HG03457 (cell line): Measurements from ENCODE around the gene APOO.
"Not testable (repeated sequence)": the region's sequence is repeated elsewhere in the genome, so short reads cannot be mapped to it uniquely, and the experiment has no call there.

ENCODE experiments used
- ATAC-seq: cut with Tn5 transposase; IDR thresholded peaks from one replicate; pipeline ENCODE4 v1.9.1; 2021; ENCODE audit warnings: moderate number of reproducible peaks; ENCODE audit not compliant: unreplicated experiment

APOO gene

DNA sequence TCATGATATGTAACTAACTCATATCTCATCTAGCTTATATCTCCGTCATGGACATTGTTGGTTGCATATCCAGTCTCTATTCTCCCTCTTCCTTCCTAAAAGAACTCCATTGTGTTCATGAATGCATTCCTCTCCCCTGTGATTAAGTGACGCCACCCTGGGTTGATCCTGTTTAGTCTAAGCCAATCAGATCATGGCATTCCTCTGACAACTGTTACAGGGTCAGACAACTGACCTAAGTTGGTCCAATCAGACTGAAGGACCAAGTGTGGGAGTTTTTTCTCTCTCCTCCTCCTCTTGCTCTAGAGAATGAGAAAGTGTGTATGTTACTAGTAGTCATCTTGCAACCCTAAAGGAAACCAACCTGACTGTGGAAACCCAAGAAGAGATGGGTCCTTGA is 3.6 kb downstream of the APOO start:
- ATAC-seq: no peak

DNA sequence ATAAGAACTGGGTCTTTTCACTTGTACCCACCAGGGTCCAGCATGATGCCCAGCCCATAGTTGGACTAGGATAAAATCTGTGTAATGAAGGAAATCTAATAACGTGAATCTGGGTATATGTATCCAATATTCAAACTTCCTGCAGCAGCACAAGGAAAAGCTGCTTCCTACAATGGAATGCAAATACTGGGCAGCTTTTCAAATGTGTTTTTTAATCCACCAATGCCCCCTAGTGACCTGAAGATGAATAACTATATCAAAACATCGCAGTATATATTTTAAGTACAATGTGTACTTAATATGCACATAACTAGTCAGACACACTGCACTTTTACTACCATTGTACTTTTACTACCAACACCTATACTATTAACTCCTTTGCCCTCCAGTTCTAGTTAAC is 5.3 kb downstream of the APOO start:
- no peak for ATAC-seq

DNA sequence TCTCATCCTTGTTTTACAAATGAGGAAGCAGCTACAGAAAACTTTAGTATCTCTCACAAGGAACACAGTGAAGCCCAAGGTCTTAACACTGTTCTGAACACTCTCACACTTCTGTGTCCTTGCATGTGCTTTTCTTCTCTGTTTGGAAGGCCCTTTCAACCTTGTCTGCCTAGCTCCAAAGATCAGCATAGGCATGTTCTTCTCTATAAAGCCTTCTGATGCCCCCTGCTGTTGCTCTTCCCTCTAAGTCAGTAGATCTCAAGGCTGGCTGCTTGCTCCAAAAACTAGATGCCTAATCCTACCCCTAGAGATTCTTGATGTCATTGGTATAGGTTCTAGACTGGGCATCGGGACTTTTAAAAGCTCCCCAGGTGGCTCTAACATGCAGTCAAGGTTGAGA is 5.9 kb downstream of the APOO start:
- no peak for ATAC-seq

DNA sequence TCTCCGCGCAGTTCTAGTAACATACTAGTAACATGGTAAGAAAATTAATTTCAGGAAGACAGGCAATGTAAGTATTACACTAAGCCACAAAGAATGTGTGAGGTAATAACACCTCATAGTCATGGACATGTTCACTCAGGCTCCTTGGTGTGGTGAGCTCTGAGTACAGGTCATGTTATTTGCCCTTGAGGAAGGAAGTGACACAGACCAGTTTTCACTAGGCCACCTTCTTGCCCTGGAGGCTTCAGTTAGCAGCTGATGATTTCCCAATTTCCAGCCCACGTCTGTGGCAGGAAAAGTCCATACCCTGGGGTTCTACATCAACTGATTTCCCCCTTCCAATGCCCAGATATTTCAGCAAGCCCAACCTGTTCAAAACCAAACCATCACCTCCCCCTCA is 6.7 kb downstream of the APOO start:
- no peak for ATAC-seq

DNA sequence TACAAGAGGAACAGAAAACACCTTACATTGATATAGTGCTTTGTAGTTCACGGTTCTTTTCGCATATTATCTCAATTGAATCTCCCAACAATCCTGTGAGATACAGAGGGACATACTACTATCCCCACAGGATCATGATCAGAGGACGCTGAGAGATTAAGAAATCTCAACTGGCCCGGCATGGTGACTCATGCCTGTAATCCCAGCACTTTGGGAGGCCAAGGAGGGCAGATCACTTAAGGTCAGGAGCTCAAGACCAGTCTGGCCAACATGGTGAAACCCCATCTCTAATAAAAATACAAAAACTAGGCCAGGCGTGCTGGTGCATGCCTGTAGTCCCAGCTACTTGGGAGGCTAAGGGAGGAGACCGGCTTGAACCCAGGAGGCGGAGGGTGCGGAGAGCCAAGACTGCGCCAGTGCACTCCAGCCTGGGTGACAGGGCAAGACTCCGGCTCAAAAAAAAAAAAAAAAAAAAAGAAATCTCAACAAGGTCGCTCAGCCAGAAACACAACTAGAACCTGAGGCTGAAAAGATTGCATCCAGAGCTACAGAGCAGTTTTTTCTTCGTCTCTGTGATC is 7.4 kb downstream of the APOO start:
- no peak for ATAC-seq

DNA sequence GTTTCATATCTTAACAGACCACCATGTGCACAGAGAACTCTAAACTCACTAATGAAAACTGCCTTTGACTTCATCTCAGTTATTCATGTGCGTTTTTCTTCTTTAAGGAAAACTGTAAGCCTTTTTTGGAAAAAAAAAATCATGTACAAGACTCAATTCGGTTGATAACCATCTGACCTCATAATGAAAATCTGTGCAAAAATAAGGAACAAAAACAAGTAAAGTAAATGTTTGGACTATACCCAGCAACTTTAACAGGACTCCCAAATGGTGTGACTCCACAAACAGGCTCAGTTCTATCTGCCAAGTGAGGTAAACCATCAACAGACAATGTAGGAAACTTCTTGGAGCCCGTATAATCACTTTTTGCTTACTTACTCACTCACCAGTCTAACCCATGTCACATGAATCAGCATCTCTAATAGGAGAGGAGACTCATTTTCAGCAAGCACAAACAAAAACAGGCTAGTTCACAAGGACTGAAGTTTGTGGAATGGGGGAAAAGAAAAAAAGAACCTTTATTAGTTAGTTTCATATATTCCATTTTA is 9.3 kb downstream of the APOO start:
- ATAC-seq: no peak

DNA sequence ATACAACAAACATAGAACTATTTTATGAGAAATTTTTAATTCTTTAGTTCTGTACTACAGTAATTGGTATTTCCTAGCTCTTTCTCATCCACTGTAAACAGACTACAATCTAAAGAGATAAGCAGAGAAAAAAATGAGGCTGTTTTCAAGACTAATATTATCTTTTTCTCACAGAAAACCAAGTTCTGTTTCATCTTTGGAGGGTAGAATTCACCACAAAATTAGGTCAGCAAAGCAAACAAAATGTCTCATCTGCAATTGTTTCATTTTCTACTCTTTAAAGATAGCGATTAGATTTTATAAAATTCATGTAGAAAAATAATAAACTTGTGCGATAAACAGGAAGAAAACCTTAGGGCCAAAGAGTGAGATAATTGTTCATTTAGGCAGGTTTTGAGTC is 10.8 kb downstream of the APOO start:
- no peak for ATAC-seq

DNA sequence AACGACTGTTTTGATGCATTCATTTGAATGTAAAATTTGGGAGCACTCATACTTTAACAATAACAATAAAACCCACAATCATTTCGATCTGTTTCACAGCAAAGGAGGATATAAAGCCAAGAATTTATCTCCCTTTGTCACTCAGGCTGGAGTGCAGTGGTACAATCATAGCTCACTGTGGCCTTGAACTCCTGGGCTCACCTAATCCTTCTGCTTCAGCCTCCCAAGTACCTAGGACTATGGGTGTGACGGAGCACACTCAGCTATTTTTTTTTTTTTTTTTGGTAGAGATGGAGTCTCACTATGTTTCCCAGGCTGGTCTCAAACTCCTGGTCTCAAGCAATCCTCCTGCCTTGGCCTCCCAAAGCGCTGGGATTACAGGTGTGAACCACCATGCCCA is 11.2 kb downstream of the APOO start:
- ATAC-seq: not testable (repeated sequence)

DNA sequence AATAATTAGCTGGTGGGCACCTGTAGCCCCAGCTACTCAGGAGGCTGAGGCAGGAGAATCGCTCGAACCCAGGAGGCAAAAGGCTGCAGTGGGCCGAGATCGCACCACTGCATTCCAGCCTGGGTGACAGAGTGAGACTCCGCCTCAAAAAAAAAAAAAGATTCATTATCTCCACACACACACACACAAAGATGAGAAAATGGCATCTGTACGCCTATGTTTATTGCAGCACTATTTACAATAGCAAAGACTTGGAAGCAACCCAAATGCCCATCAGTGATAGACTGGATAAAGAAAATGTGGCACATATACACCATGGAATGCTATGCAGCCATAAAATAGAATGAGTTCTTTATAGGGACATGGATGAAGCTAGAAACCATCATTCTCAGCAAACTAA is 12.7 kb downstream of the APOO start:
- ATAC-seq: not testable (repeated sequence)

DNA sequence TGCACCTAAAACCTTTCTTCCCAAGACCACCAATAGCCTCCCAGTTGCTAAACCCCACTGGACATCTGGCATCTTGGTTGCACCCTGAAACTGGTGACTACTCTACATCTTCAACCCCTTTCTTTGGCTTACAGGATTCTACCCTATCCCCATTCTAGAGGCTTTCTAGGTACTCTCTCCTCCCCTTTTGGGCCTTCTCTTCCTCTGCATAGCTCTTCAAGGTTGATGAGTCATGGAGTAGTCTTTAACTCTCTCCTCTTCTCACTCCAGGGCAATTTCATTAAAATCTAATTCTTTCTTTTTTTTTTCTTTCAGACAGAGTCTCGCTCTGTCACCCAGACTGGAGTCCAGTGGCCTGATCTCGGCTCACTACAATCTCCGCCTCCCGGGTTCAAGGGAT is 16.8 kb downstream of the APOO start:
- no peak for ATAC-seq

DNA sequence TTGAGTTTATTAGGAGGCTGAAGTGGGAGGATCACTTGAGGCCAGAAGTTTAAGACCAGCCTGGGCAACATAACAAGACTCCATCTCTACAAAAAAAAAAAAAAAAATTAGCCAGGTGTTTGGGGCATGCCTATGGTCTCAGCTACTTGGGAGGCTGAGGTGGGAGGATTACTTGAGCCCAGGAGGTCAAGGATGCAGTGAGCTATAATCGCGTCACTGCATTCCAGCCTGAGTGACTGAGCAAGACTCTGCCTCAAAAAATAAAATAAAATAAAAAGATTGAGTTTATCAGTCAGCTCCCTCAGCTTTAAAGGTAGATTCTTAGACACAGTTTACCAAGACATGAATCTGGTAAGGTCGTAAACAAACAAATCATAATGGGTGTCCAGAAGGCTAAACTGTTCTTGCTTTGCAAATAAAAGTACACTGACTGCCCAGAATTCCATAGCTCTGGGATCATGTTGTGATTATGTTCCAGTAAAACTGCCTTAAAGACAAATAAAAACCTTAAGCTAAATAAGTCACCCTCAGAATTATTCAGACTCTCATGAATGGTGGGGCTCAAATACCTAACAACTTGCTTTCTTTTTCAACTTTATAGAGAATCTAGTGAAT is 18.7 kb downstream of the APOO start:
- no peak for ATAC-seq

DNA sequence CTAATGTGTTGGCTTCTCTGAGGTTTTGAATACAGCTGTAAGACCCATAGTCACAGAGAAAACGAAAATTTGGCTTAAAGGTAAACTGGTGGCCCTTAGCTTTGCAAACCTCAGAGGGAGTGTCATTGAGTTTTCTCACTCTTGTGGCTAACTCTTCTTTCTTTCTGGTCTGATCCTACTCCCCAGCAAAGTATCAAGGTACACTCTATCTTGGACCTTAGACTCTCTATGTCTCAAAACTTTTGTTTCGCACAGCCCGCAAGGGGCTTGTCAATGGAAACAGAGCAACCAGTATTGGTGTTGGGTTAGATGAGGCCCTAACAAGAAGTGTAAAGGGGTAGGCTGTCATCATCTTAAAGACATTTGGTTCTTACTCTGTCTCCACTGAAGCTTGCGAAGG is 19.8 kb downstream of the APOO start:
- ATAC-seq: no peak

DNA sequence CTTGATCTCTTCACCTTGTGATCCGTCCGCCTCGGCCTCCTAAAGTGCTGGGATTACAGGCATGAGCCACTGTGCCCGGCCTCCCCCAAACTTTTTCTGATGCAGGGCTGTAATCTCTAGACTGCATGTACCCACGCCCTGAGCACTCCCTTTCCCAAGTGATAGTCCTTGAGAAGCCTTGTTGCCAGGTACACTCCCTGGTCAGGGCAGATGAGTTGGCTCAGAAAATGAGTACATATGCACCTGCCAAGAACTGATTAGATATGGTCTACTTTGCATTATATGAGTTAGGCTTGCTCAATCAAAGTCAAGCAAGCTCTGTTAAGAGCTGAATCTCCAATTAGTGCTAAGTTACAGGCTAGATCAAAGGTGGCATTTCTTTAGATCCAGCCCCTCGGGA is 20.3 kb downstream of the APOO start:
- no peak for ATAC-seq

DNA sequence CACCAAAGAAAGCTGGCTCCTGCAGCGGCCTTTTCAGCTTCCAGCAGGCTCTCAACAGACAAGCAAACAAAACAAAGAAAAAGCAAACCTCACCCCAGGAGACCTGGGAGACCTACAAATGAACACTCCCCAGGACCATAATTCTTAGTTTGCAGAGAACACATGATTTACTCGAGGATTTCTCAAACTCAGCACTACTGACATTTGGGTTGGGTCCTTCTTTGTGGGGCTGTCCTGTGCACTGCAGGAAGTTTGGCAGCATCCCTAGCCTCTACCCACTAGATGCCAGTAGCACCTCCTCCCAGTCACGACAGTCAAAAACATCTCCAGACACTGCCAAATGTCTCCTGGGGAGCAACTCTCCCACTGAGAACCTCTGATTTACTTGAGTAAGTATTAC is 21.9 kb downstream of the APOO start:
- ATAC-seq: no peak

DNA sequence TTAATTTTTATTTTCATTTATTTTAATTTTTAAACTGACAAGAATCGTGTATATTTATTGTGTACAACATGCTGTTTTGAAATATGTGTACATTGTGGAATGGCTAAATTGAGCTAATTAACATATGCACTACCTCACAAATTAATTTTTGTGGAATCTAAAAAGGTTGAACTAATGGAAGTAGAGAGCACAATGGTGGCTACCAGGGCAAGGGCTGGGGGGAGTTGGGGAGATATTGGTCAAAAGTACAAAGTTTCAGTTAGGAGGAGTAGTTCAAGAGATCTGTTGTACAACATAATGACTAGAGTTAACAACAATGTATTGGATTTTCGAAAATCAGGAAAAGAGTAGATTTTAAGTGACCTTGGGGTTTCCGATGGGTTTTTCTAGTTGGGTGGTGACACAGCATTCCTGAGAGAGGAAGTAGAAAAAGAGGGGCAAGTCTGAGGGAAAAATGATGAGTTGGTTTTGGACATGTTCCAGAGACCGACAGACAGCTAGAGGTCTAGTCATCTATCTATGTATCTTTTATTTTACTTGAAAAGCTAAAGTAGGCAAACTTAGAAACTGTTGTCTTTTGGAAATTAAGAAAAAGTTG is 23.2 kb downstream of the APOO start:
- no peak for ATAC-seq

DNA sequence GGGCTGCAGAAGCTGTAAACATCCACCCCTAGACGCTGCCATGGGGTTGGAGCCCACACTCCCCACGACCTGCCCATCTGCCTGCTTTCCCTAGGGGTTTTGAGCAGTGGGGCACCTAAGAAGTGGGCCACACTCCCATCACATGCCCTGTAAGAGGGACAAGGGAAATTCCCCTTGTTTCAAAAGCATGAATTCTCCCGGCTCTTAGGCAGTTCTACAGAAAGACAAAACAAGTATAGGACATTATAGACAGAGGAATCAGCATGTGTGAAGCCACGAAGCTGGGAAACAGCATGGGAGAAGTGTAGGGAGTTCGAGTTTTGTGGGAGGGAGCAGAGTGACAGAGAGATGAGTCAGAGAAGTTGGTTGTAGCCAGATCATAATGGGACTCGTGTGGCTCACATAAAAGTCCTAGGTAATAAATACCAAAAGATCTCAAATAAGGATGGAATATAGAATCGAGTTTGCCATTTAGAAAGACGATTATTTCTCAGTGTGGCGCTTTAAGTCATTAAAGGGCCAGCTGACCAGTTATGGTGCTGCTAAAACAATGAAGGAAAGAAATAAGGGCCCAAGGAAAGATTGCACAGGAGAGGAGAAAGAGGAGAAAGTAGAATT is 23.9 kb downstream of the APOO start:
- ATAC-seq: no peak

DNA sequence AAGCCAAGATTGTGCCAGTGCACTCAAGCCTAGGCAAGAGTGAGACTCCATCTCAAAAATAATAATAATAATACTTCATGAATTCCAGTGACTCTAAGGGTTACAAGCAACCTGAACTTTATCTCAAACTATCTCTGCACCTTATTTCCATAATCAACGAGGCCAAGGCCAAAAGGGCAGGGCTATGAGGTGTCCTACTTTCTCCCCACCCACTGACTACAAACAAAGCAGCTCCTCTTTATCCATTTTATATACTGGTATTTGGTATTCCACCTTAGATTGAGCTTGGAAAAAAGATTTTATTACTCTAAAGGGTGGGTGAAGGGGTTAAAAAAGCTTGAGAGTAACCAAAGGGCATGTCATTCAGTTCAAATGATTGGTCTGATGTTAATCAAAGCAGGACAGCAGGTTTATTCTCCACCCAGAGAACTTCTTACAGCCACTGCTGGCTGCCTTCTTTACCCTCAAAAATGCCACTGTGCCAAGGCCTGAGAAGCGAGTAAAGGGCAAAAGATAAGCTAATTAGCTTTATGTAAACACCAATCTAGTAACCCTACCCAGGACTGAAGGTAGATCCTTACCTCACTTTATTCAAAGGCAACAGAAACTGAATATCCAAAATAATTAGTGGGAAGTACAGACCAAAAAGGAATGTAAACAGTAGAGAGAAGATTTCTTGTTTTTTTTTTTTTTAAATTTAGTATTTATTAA is 28.2 kb downstream of the APOO start:
- ATAC-seq: no peak

DNA sequence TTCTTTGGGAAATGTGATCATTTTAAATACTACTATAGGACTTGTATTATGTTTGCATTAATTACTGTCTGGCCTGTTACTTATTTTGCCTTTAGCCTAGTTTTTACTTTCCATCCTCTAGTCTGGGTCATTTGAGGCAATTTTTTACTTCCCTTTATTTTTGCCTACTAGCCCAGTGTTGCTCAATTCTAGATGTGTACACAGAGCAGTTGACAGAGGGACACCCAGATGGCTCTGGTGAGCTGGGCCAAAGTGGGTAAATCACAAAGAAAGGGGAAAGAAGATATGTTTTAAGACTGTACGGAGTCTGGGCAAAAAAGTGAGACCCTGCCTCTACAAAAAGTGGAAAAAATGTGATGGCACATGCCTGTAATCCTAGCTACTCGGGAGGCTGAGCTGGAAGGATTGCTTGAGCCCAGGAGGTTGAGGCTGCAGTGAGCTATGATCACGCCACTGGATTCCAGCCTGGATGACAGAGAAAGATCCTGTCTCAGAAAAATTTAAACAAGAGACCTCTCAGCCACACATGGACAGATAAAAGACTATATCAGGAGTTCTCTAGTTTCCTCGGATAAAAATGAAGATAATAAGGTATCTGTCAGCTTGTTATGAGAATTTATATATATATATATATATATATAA is 35.7 kb downstream of the APOO start:
- no peak for ATAC-seq

DNA sequence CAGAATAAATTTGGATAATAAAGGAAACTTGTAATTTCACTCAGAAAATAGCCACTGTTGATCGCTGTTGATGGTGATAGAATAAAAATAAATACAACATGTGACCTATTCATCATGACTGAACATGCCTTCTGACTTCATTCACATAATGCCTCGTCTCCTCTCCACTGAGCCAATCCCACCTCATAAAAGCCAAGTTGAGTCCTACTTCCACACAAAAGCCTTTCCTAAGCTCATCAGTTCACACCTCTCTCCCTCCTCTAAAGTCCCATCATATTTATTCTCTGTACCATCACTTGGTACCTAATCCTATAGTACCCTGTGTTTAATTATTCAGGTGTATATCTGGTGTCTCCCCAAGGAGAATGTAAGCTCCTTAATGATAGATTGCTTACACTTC is 37.7 kb downstream of the APOO start:
- ATAC-seq: no peak

DNA sequence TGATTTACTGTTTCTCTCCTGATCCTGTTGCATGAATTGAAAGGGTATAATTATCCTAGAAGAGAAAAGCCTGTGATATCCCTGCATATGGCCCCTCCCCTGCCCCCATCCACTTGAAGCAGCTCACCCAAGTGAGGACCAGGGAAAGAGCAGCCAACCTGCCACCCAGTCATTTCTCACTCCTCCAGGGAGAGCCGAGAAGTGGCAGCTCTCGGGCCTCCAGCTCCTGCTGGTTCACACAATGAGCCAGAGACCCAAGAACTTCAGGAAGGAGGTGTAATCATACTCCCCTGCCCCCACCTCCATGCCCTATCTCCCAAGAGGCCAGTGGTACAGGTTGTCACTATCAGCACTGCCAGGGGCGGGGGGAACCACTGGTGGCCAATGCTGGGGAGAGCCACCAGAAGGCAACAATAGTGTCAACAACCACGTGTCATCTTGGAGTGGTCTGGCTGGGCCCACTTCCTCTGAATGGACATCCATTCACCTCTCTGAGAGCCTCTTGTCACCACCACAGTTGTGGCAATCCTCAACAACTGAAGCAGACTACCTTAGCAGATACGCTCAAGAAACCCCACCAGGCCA is 42.9 kb downstream of the APOO start:
- ATAC-seq: no peak

DNA sequence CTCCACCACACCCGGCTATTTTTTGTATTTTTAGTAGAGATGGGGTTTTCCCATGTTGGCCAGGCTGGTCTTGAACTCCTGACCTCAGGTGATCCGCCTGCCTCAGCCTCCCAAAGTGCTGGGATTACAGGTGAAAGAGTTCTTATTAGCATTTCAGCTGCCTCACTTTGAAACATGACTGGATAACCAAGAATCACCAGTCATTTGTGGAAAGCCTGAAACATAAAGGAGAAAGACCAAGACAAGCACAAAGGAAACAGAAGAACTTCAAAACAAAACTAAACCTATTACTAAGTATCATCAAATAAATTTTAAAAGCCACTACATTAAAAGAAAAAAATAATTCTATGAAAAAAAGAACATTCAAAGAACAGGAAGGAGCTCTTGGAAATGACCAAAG is 45.8 kb downstream of the APOO start:
- not testable (repeated sequence) for ATAC-seq
